IMR-90 (cell line): ENCODE measurements around the gene STIM1. TPM values are rescaled to one million over a fixed set of nuclear protein-coding genes. Genes with fewer than 3 reads are reported as not detected.

Experiments
- ATAC-seq: fragments of 200-7000 bp; cut with Tn5 transposase; 2 replicates; pipeline ENCODE4 v1.9.1; 2020; ENCODE audit warnings: low read depth, mild to moderate bottlenecking, moderate library complexity
- BruUV-seq: library from RNA; stranded (reverse); fragments of 400-500 nt; replicated peaks from 2 replicates; lab custom pipeline; 2021; lab: Mats Ljungman, UMichigan
- CTCF ChIA-PET: fragments of 300-600 bp; formaldehyde crosslinking; extraction: SDS; loops from one replicate; lab custom pipeline; 2021; ENCODE audit warnings: antibody characterized with exemption; lab: Yijun Ruan, JAX
- POLR2A ChIA-PET: fragments of 300-600 bp; sonication (Branson Sonifier 250); formaldehyde crosslinking; loops from one replicate; lab custom pipeline; 2022; ENCODE audit warnings: antibody characterized with exemption; ENCODE audit not compliant: unreplicated experiment; lab: Charles Lee
- DNase-seq: peaks from one replicate; pipeline ENCODE4 v3.0.0; 2013
- H2AFZ ChIP-seq: replicated peaks from 2 replicates; pipeline ENCODE3; 2013; ENCODE audit warnings: low read length, mild to moderate bottlenecking; ENCODE audit not compliant: poor library complexity
- H2AK5ac ChIP-seq: 2 replicates; pipeline ENCODE4 v1.6.1; 2013; ENCODE audit warnings: low read depth, low read length, inconsistent platforms
- H2AK9ac ChIP-seq: replicated peaks from 2 replicates; pipeline ENCODE3; 2013; ENCODE audit warnings: mild to moderate bottlenecking, low read depth, low read length, moderate library complexity; ENCODE audit not compliant: poor library complexity
- H2BK120ac ChIP-seq: 2 replicates; pipeline ENCODE4 v1.6.1; 2013; ENCODE audit warnings: low read depth, low read length, inconsistent platforms
- H2BK15ac ChIP-seq: 3 replicates; pipeline ENCODE4 v1.6.1; 2013; ENCODE audit warnings: low read depth, low read length, inconsistent platforms
- H2BK20ac ChIP-seq: 2 replicates; pipeline ENCODE4 v1.6.1; 2013; ENCODE audit warnings: low read depth, mild to moderate bottlenecking, inconsistent platforms, low read length, moderate library complexity
- H2BK5ac ChIP-seq: 2 replicates; pipeline ENCODE4 v1.6.1; 2013; ENCODE audit warnings: mild to moderate bottlenecking, low read depth, low read length, inconsistent platforms; ENCODE audit not compliant: poor library complexity, severe bottlenecking
- H3K14ac ChIP-seq: replicated peaks from 2 replicates; pipeline ENCODE4 v1.6.1; 2013; ENCODE audit warnings: low read depth, low read length, inconsistent platforms
- H3K18ac ChIP-seq: 2 replicates; pipeline ENCODE4 v1.6.1; 2013; ENCODE audit warnings: low read depth, low read length, control low read depth
- H3K23ac ChIP-seq: 2 replicates; pipeline ENCODE4 v1.6.1; 2013; ENCODE audit warnings: low read depth, low read length, inconsistent platforms
- H3K27ac ChIP-seq: 2 replicates; pipeline ENCODE4 v1.5.1; 2013; ENCODE audit warnings: mild to moderate bottlenecking, control low read depth, low read length; ENCODE audit not compliant: insufficient read depth
- H3K27me3 ChIP-seq: 2 replicates; pipeline ENCODE4 v1.6.1; 2013; ENCODE audit warnings: low read length; ENCODE audit not compliant: control insufficient read depth, insufficient read depth
- H3K36me3 ChIP-seq: 2 replicates; pipeline ENCODE4 v1.6.1; 2013; ENCODE audit warnings: low read length, mixed read lengths; ENCODE audit not compliant: control insufficient read depth, insufficient read depth
- H3K4ac ChIP-seq: 2 replicates; pipeline ENCODE4 v1.6.1; 2013; ENCODE audit warnings: low read depth, low read length, inconsistent platforms
- H3K4me1 ChIP-seq: 2 replicates; pipeline ENCODE4 v1.6.1; 2013; ENCODE audit warnings: low read length, mixed read lengths; ENCODE audit not compliant: control insufficient read depth, insufficient read depth
- H3K4me2 ChIP-seq: 2 replicates; pipeline ENCODE4 v1.6.1; 2013; ENCODE audit warnings: low read depth, mild to moderate bottlenecking, control low read depth, low read length, moderate library complexity
- H3K4me3 ChIP-seq: 2 replicates; pipeline ENCODE4 v1.5.1; 2013; ENCODE audit warnings: low read depth, mild to moderate bottlenecking, control low read depth, low read length, moderate library complexity; ENCODE audit not compliant: insufficient read depth
- H3K56ac ChIP-seq: 2 replicates; pipeline ENCODE4 v1.6.1; 2013; ENCODE audit warnings: low read length, inconsistent platforms; ENCODE audit not compliant: insufficient read depth; ENCODE audit errors: extremely low read depth
- H3K79me1 ChIP-seq, 2 experiments: 2 replicates each; pipeline ENCODE4 v1.6.1; 2013; ENCODE audit warnings: low read length in 2 of 2, inconsistent platforms in 1 of 2, low read depth in 1 of 2
- H3K9ac ChIP-seq: 2 replicates; pipeline ENCODE4 v1.6.1; 2013; ENCODE audit warnings: low read depth, low read length, control low read depth
- H3K9me1 ChIP-seq: 2 replicates; pipeline ENCODE4 v1.6.1; 2013; ENCODE audit warnings: low read length, inconsistent platforms; ENCODE audit not compliant: insufficient read depth
- H3K9me3 ChIP-seq: 2 replicates; pipeline ENCODE4 v1.6.1; 2013; ENCODE audit warnings: low read length; ENCODE audit not compliant: control insufficient read depth, insufficient read depth
- H4K20me1 ChIP-seq: 2 replicates; pipeline ENCODE4 v1.6.1; 2013; ENCODE audit warnings: low read length, inconsistent platforms; ENCODE audit not compliant: insufficient read depth
- H4K5ac ChIP-seq: 2 replicates; pipeline ENCODE4 v1.6.1; 2013; ENCODE audit warnings: mild to moderate bottlenecking, low read depth, low read length, control low read depth
- H4K8ac ChIP-seq, 2 experiments: 2 replicates each; pipeline ENCODE4 v1.6.1; 2013; ENCODE audit warnings: low read depth in 2 of 2, low read length in 2 of 2, control low read depth in 1 of 2, inconsistent platforms in 1 of 2
- H4K91ac ChIP-seq: 2 replicates; pipeline ENCODE4 v1.6.1; 2013; ENCODE audit warnings: low read depth, low read length, inconsistent platforms; ENCODE audit not compliant: insufficient read depth
- FOS ChIP-seq: fragments of 150-350 bp; IDR thresholded peaks from 2 replicates; pipeline ENCODE4 v1.6.1; 2016; ENCODE audit warnings: low read depth, low read length
- WGBS, 2 experiments: methylation state at CpG; one replicate each; pipeline versions ENCODE4 v1.1.5 to v1.1.7; 2013; ENCODE audit warnings: missing lambda C conversion rate in 2 of 2; ENCODE audit not compliant: insufficient read length in 1 of 2; ENCODE audit errors: extremely low coverage in 2 of 2; 5-methylcytosine and 5-hydroxymethylcytosine counted together
- dilution Hi-C: fragments of 300-500 bp; cut with HindIII; formaldehyde crosslinking; loops from one replicate; pipeline ENCODE4 v1.14.3; 2018; ENCODE audit warnings: low sequenced_read_pairs; ENCODE audit not compliant: unreplicated experiment
- in situ Hi-C: fragments of 300-500 bp; cut with MboI; formaldehyde crosslinking; loops from 3 replicates; pipeline ENCODE4 v1.14.3; 2019; ENCODE audit warnings: low sequenced_read_pairs, inconsistent platforms, mixed read lengths
- intact Hi-C: fragments of 100-400 bp; cut with micrococcal nuclease; formaldehyde crosslinking; loops from 2 replicates; pipeline ENCODE4 v1.10.0; 2022
- polyA plus RNA-seq, 3 experiments: library from polyadenylated mRNA; depleted of rRNA; stranded (reverse); fragments of >200 nt; gene quantifications; 2 replicates each; pipeline ENCODE4 v1.2.3, GENCODE V29; 2012; ENCODE audit warnings: low replicate concordance in 1 of 3
- total RNA-seq: library from RNA; depleted of rRNA; stranded (reverse); fragments of >200 nt; gene quantifications from 2 replicates; pipeline ENCODE4 v1.2.3, GENCODE V29; 2012
- TF ChIP-seq, protein P1 (sequence below): fragments of 150-350 bp; IDR thresholded peaks from 2 replicates; pipeline ENCODE4 v1.6.1; 2017; ENCODE audit warnings: mild to moderate bottlenecking, antibody characterized with exemption, low read length, low read depth

Gene STIM1
- total and polyA plus RNA-seq, 2 of the 4 experiments (the other 2 are of a cell fraction), result 17.9 to 23.0 TPM

DNA sequence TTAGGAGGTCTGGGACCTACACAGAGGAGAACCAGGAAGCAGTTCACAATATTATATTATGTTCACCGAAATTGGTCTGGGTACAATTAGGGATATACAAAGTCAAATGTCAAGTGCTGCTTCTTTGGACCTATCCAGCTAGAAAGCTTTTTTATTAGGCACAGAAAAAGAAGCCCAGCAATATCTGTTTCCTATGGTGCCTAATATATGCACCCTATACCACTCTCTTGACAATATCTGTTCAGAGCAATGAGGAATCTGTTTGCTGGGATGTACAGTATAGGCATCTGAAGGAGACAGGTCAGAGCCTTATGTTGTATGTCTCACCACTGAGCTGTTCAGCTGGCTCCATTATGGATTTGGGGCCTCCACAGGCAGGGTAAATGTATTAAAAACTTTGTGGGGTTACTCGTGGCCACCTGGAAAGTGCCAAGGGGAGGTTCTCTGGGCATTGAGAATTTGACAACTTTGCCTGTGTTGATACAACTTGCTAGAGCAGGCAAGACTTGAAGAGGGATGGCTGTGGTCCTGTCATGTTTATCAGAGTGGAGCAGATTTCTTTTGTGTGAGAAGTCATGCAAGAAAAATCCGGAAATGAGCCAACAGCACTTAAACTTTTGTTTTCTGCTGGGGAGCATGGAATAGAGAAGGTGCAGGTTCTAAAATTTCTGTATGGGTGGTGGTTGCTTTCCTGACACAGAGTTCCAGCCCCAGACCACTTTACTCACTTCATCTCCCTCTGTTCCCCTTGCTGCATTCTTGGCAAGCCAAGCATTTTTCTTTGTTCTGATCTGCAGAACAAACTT is 10.1 kb downstream of the STIM1 start:
- no peak overlapping the region for H3K56ac ChIP-seq
- WGBS, 2 experiments, result 0% methylated on average over 1 of the region's 3 CpGs; no CpG with 5 or more reads in 1 of the 2 experiments
- peak overlapping the region; percentile 64; the same call in 1 of the 2 replicates for H3K27ac ChIP-seq
- H3K4me3 ChIP-seq, result no peak overlapping the region
- ChIA-PET POLR2A (no interaction called here), CTCF (interaction anchor here (1.0 kb wide), 1 partner anchor 10 kb away, joined by 3 read pairs; the partner anchor contains the start of gene STIM1)
- H4K8ac ChIP-seq, result peak overlapping the region in 1 of 2 experiments; percentile 37; a peak in 2 of 4 replicates
- dilution Hi-C loops, result no loop called here
- peak overlapping the region; percentile 6 for H2AK9ac ChIP-seq
- DNase-seq (peak; percentile 76), ATAC-seq (peak; percentile 75)
- in situ Hi-C loops, result no loop called here
- H2BK20ac ChIP-seq, result peak overlapping the region; percentile 20
- peaks cover 19% of the 10 kb centered on the region for H3K4me1 ChIP-seq
- peak overlapping the region; percentile 33 for H2AFZ ChIP-seq
- peak overlapping the region; percentile 27 for H2BK5ac ChIP-seq
- no peaks in the 10 kb centered on the region for H3K36me3 ChIP-seq
- no peak overlapping the region for H3K23ac ChIP-seq
- H3K18ac ChIP-seq, result 0 out of 2 replicates have a peak overlapping the region, but pooled peaks have one; percentile 9
- H4K5ac ChIP-seq, result no peak overlapping the region
- H4K20me1 ChIP-seq, result no peaks in the 10 kb centered on the region
- no TSS peak for BruUV-seq
- H4K91ac ChIP-seq, result peak overlapping the region; percentile 35; the same call in 1 of the 2 replicates
- H3K9ac ChIP-seq, result no peak overlapping the region
- H3K79me1 ChIP-seq, result peaks cover 39 to 57% of the 10 kb centered on the region in 2 experiments
- no peaks in the 10 kb centered on the region for H3K9me3 ChIP-seq
- peak overlapping the region; percentile 64 for H3K4ac ChIP-seq
- no peaks in the 10 kb centered on the region for H3K27me3 ChIP-seq
- H3K9me1 ChIP-seq, result peaks cover 9% of the 10 kb centered on the region; the same call in 1 of the 2 replicates
- peak overlapping the region; percentile 70 for H3K4me2 ChIP-seq
- peak overlapping the region; percentile 7; the same call in 1 of the 2 replicates for H3K14ac ChIP-seq
- peak overlapping the region; percentile 53 for H2BK120ac ChIP-seq
- H2BK15ac ChIP-seq, result 0 out of 3 replicates have a peak overlapping the region, but pooled peaks have one; percentile 6
- no peak overlapping the region for H2AK5ac ChIP-seq
- TF ChIP-seq FOS, result 0 out of 2 replicates have a peak, but pooled peaks have one; percentile 13
- TF ChIP-seq, protein P1, sequence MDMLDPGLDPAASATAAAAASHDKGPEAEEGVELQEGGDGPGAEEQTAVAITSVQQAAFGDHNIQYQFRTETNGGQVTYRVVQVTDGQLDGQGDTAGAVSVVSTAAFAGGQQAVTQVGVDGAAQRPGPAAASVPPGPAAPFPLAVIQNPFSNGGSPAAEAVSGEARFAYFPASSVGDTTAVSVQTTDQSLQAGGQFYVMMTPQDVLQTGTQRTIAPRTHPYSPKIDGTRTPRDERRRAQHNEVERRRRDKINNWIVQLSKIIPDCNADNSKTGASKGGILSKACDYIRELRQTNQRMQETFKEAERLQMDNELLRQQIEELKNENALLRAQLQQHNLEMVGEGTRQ, result no peak
- intact Hi-C loops, result no loop called here
